ENCODE data around the gene MYOM3. TPM values are rescaled to one million over a fixed set of nuclear protein-coding genes. Genes with fewer than 3 reads are reported as not detected.
A peak's percentile ranks its signal among the peaks of the same experiment; 100 is the strongest.

Gene MYOM3
- total RNA-seq, 2 donors from 2014 or later: 4.1 to 4.2 TPM

DNA sequence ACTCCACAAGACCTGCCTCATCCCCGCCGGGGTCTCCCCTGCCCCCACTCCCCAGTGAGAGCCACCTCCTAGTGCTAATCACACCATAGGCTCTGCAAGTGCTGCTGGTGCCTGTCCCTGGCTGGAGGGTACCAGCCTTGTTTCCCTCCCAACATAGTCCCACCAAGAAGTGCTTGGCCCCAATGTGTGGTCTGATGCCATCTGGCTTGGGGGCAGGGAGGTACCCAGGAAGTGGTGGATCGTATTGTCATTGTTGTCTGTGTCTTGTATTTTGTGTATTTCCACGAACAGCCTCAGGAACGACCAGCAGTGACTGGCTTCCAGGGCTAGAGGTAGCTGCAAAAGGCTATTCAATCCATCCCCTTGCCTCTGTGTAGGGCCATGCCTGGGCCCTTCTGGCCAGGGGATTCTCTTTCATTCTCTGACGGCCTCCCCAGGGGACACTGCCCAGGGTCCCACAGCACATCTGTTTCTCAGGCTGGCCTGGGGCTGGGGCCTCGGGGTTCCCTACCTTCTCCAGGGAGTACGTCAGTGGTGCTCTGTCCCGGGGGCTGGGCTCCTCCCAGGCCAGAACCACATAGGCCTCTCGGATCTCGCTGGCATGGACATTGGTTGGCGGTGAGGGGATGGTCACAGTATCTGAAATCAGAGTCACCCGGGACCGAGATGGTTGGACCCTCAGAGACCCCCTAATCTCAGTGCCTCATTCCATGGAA lies 22.8 kb downstream of the MYOM3 start:
- ATAC-seq: no peak
- DNase-seq: no peak
- intact Hi-C loops (cut with DNase I, micrococcal nuclease): no loop called here

DNA sequence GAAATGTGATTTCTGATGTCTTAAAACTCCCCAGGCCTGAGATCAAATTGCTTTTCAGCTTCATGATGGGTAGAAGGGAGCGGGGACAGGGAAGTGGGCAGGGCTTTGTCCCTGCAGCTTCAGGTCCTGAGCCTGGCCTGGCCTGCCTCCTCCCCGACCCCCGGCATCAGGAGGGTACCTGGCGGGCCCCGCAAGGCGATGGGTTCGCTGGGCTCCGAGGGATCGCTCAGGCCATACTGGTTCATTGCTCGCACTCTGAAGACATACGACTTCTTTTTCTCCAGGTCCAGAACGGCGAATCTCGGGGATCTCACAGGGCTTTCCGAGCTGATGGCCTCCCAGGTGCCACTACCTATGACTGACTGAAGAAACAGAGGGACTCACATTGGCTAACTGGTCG lies 25.5 kb downstream of the MYOM3 start:
- DNase-seq (no peak), ATAC-seq (no peak)
- intact Hi-C loops (cut with DNase I, micrococcal nuclease): no loop called here

DNA sequence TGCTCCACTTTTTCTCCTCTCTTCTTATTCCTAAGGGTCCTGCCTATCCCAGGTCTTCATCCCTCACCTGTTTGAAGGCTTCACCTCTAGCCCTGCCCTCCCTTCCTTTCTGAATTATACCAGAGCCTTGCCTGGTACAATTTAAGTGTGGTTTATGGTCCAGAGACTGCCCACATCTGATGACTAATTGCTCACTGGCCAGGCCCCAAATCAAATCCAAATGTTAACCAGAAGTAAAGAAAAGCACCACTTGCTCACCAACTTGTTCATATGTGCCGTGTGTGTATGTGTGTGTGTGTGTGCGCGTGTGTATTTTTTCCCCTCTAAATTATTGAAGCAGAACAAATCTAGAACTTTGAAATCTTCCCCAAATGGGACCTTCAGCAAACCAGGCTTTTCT lies 26.4 kb downstream of the MYOM3 start:
- no peak for DNase-seq
- intact Hi-C loops (cut with DNase I, micrococcal nuclease): no loop called here
- no peak for ATAC-seq

- ATAC-seq (no peak), DNase-seq (no peak)
- intact Hi-C loops (cut with DNase I, micrococcal nuclease): no loop called here
These were observed 26.9 kb downstream of the MYOM3 start for GRCh38 chr1:24085007-24085406.

DNA sequence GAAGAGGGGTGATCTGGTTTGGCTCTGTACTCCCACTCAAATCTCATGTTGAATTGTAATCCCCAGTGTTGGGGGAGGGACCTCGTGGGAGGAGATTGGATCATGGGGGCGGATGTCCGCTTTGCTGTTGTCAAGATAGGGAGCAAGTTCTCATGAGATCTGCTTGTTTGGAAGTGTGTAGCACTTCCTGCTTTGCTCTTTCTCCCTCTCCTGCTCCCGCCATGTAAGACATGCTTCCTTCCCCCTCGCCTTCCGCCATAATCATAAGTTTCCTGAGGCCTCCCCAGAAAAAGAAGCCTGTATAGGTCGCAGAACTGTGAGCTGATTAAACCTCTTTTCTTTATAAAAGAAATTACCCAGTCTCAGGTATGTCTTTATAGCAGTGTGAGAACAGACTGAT lies 27.9 kb downstream of the MYOM3 start:
- DNase-seq (no peak), ATAC-seq (no peak)
- intact Hi-C loops (cut with DNase I, micrococcal nuclease): no loop called here

- ATAC-seq: no peak
- intact Hi-C loops (cut with DNase I, micrococcal nuclease): no loop called here
- DNase-seq: no peak
These were observed 29.6 kb downstream of the MYOM3 start for GRCh38 chr1:24082372-24082771.

DNA sequence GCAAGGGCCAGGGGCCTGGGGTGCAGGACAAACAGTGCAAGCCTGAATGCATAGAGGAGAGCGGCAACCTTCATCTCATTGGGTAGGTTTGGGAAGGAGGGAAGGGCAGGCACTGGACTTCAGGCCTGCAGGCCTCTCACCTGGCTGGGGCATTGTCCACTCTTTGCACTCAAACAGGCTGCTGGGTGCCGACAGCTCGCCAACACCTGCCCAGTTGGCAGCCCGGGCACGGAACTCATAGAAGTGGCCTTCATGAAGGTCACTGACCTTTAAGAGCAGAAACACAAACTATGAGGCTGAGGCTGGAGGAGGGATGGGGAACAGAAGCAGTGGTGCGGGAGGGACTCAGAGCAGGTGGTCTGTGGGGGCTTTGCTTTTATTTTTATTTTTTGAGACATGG lies 30.7 kb downstream of the MYOM3 start:
- DNase-seq (no peak), ATAC-seq (no peak)
- intact Hi-C loops (cut with DNase I, micrococcal nuclease): no loop called here

DNA sequence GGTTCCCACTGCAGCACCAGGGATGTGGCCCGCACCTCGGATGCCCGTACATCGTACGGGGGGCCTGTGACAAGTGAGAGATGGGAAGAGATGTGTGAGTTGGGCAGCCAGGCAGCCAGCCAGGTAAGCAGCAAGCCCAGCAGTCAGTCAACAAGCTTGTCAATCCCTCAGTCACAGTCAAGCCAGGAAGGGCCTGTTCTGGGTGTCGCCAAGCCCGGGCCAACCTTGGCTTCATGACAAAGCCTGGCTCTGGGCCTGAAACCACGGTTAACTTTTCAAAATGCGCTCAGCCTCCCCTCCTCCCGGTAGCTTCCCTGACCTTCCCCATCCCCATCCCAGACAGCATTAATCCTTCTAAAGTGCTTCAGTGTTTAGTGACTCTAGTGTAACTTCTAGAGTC lies 31.8 kb downstream of the MYOM3 start:
- ATAC-seq: no peak
- intact Hi-C loops (cut with DNase I, micrococcal nuclease): no loop called here
- DNase-seq: no peak

- intact Hi-C loops (cut with DNase I, micrococcal nuclease): no loop called here
- no peak for ATAC-seq
- no peak for DNase-seq
These were observed 34.5 kb downstream of the MYOM3 start for GRCh38 chr1:24077278-24077978.

DNA sequence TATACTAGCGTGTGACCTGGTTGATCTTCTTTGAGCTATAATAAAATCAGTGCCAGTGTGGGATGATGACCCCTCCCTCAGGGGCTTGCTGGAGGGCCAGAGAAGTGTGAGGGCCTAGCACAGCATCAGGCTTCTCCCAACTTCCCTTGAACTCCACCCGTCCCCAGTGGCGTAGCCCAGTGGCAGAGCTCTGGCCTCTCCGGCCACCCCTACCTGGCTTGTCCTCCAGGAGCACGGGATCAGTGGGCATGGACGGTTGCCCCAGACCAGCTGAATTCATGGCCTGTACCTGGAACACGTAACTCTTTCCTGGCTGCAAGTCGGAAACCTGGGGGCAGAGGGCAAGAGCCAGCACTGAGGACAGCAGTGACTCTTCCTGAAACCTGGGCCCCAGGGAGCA lies 36.0 kb downstream of the MYOM3 start:
- no peak for ATAC-seq
- intact Hi-C loops (cut with DNase I, micrococcal nuclease): no loop called here
- no peak for DNase-seq

- no peak for DNase-seq
- intact Hi-C loops (cut with DNase I, micrococcal nuclease): no loop called here
- ATAC-seq: no peak
These were observed 36.4 kb downstream of the MYOM3 start for GRCh38 chr1:24075590-24075854.

- DNase-seq: no peak
- intact Hi-C loops (cut with DNase I, micrococcal nuclease): no loop called here
- ATAC-seq: peak; percentile 45
These were observed 36.9 kb downstream of the MYOM3 start for GRCh38 chr1:24074817-24075589.

GRCh38 chr1:24074196-24074595 lies 37.7 kb downstream of the MYOM3 start:
- intact Hi-C loops (cut with DNase I, micrococcal nuclease): no loop called here
- ATAC-seq (no peak), DNase-seq (no peak)

DNA sequence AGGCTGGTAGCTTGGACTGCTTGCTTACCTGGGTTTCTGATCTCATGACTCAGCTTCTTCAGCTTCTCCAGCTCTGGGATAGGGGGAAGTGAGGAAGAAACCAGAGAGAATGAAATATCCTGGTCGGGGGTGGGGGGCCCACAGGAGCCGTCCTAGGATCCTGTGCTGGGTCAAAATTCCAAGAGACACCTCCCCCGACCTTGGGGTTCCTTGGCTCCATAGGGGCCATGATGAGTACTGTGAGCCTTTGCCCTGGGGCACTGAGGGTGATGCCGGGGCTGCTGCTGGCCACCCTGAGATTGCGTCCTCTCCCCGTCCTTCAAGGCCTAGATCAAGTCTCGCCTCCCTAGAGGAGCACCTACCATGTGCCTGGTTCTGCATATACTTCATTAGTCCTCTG lies 40.0 kb downstream of the MYOM3 start:
- ATAC-seq: no peak
- intact Hi-C loops (cut with DNase I, micrococcal nuclease): no loop called here
- DNase-seq: no peak

DNA sequence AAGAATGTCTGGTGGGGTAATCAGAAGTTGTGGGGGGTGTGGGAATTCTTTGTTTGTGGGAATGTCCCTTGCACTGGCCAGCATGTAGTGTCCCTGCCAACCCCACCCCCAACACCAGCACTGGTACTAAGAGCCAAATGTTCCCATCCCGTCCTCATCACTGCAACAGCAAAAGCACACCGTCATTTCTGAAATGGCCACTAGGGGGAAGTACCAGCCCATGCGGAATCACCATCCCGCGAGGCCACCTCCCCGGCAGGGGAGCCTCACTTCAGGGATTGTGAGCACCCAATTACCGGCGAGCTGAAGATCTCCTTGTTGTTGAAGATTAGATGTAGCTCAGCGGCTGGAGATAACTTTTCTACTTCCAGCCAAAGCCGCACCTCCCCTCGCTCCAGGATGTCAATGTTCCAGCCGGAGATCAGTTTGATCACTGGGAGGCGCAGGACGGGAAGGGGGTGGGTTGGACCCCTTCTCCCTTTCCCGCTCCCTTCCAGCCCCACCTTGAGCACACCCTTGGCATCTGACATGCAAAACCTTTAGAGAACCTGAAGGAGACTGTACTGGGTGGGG lies 41.0 kb downstream of the MYOM3 start:
- intact Hi-C loops (cut with DNase I, micrococcal nuclease): no loop called here
- DNase-seq (peak; percentile 70 to 82), ATAC-seq (peak; percentile 96)

GRCh38 chr1:24069817-24070216 lies 42.1 kb downstream of the MYOM3 start:
- intact Hi-C loops (cut with DNase I, micrococcal nuclease): no loop called here
- ATAC-seq (no peak), DNase-seq (no peak)

GRCh38 chr1:24067978-24068377 lies 44.0 kb downstream of the MYOM3 start:
- ATAC-seq: peak; percentile 56
- DNase-seq: no peak
- intact Hi-C loops (cut with DNase I, micrococcal nuclease): no loop called here

- DNase-seq (no peak), ATAC-seq (no peak)
- intact Hi-C loops (cut with DNase I, micrococcal nuclease): no loop called here
These were observed 46.6 kb downstream of the MYOM3 start for GRCh38 chr1:24065304-24065703.

DNA sequence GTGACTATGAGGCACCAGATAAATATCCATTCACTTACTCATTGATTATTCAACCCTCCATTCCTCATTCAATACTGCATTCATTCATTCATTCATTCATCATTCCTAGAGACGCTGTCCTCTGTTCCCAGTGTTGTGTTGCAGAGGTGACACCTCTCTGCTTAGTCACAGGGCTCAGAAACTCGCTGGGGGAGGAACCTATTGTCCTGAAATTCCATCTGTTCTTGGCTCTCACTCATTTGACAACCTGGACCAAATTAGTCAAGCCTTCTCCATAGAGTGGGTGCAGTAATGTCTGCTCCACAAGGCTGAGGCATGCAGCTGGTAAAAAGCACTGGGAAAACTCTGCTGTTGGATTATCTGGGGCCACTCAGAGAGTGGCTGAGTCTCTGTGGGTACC lies 49.7 kb downstream of the MYOM3 start:
- no peak for ATAC-seq
- intact Hi-C loops (cut with DNase I, micrococcal nuclease): no loop called here

DNA sequence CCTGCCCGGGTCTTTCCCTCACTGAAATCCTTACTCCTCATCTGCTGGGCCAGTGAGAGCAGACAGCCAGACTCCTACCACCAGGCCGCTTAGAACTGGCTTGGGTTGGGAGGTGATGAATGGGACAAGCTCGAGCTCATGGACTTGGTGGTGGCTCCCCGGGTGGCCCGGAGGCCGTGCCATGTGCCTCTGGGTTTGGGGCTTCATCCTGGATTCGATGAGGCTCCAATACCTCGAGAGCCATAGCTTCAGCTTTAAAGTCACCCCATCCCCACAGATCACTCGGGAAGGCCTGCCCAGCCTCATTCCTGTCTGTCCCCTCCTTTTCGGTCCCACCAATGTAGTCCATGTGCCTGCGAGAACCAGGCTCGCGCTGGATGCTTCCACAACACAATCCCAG lies 51.5 kb downstream of the MYOM3 start:
- intact Hi-C loops (cut with DNase I, micrococcal nuclease): no loop called here
- no peak for ATAC-seq
- no peak for DNase-seq

More for the DNA sequence above, 49.7 kb downstream of the MYOM3 start:
- DNase-seq: no peak

Data from left colon (tissue), 2 donors.